Measurements from ENCODE around the gene TMEM132E.

- TF ChIP-seq CTCF (conservative IDR thresholded peaks at IDR 0.05; ENCODE audit: low read depth in 2 of 2) = no peak
- no peak for TF ChIP-seq POLR2AphosphoS5 (IDR thresholded peaks at IDR 0.05; ENCODE audit: low read depth)
- no peak for TF ChIP-seq EZH2 (IDR thresholded peaks at IDR 0.05; ENCODE audit: low read depth, unreplicated experiment)
- no peak for TF ChIP-seq JUNB (IDR thresholded peaks at IDR 0.05; ENCODE audit: unreplicated experiment)
- no peak for TF ChIP-seq EZH2phosphoT487 (IDR thresholded peaks at IDR 0.05; ENCODE audit: unreplicated experiment)
These were observed 102.9 kb downstream of the TMEM132E start for GRCh38 chr17:34682305-34682704.
